ENCODE data around the gene LTBP1. TPM values are rescaled to one million over a fixed set of nuclear protein-coding genes. Genes with fewer than 3 reads are reported as not detected.

LTBP1 gene
- total and polyA plus RNA-seq, 2 of the 13 experiments (the other 11 are each of a cell fraction or from before 2014, with no cell fraction given) = 0.12 to 0.22 TPM

DNA sequence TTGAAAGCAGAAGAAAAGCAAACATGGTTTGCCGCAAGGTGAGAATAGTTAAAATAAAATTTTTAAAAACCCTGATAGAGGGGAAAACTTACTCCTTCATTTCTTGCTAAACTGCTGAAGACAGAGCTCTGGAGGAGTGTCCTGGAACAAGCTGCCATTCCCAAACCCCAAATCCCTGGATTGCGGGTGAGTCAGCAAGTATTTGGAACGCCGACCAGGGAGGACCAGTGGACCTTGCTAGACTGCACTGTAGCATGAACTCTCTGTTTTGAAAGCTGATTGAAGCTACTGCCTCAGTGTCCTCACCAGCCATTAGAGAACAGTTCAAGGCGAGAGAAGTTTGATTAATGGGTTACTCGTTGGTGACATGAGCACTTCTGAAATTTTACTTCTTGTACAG, 430.3 kb downstream of the LTBP1 start:
- no peak overlapping the region for H3K4me3 ChIP-seq (replicated peaks in 1 of 3; ENCODE audit: insufficient read depth in 1 of 3, low read depth in 2 of 3, low read length in 3 of 3)
- no peak for DNase-seq (ENCODE audit: low spot score)
- FAIRE-seq = no peak
- intact Hi-C loops (cut with micrococcal nuclease; ENCODE audit: unreplicated experiment) (loop anchor here (10.0 kb wide), 1 partner anchor 242 kb away; no protein-coding TSS in a partner anchor), in situ Hi-C loops (cut with HindIII; ENCODE audit: extremely low pct_ligation_motif_present, low pct_unique_long_range_greater_than_20kb) (loop anchor here (10.0 kb wide), 1 partner anchor 822 kb away; no protein-coding TSS in a partner anchor)
- no peaks in the 10 kb centered on the region for H3K79me2 ChIP-seq (ENCODE audit: insufficient read depth, low read length)
- H2AFZ ChIP-seq (ENCODE audit: low read length) = no peak overlapping the region
- BruUV-seq (replicated peaks) = no TSS peak
- H3K36me3 ChIP-seq (replicated peaks in 1 of 2; ENCODE audit: control insufficient read depth in 1 of 2, insufficient read depth in 2 of 2, low read length in 2 of 2) = no peaks in the 10 kb centered on the region
- no peak overlapping the region for H3K4me2 ChIP-seq (ENCODE audit: low read depth, low read length)
- no peaks in the 10 kb centered on the region for H3K4me1 ChIP-seq (ENCODE audit: insufficient read depth, low read length)
- no peaks in the 10 kb centered on the region for H3K9me3 ChIP-seq (ENCODE audit: low read length)
- no peaks in the 10 kb centered on the region for H4K20me1 ChIP-seq (ENCODE audit: insufficient read depth, low read length)
- 26% methylated on average over 6 of the region's 6 CpGs for WGBS (ENCODE audit: low lambda C conversion rate)
- TF ChIP-seq JUN (CRISPR knock-in tag; IDR thresholded peaks at IDR 0.05) = no peak
- no peak for TF ChIP-seq POGZ (CRISPR knock-in tag; IDR thresholded peaks at IDR 0.05)
- TF ChIP-seq GATAD1 (CRISPR knock-in tag; IDR thresholded peaks at IDR 0.05) = no peak
- TF ChIP-seq ZZZ3 (CRISPR knock-in tag; IDR thresholded peaks at IDR 0.05; ENCODE audit: borderline replicate concordance) = no peak
- TF ChIP-seq AHR (CRISPR knock-in tag; IDR thresholded peaks at IDR 0.05) = no peak
- TF ChIP-seq ZNF101 (CRISPR knock-in tag; IDR thresholded peaks at IDR 0.05; ENCODE audit: borderline replicate concordance, low read depth) = no peak
- no peak for TF ChIP-seq CBFB (CRISPR knock-in tag; IDR thresholded peaks at IDR 0.05)
- no peak for TF ChIP-seq SP5 (CRISPR knock-in tag; IDR thresholded peaks at IDR 0.05; ENCODE audit: borderline replicate concordance, low read depth)
- no peak for TF ChIP-seq GRHL1 (CRISPR knock-in tag; conservative IDR thresholded peaks at IDR 0.05)
- no peak for TF ChIP-seq NFKBIZ (CRISPR knock-in tag; IDR thresholded peaks at IDR 0.05)
- H3K27ac ChIP-seq (ENCODE audit: extremely low read length, insufficient read depth, low read length) = no peak overlapping the region
- H3K27me3 ChIP-seq (ENCODE audit: control insufficient read depth in 1 of 2, insufficient read depth in 2 of 2, low read length in 2 of 2) = peaks cover 0 to 3% of the 10 kb centered on the region in 2 experiments; a peak in 1 of 5 replicates
- no peak for ATAC-seq
- CTCF ChIA-PET (ENCODE audit: low intra/inter-chr PET ratio, low total read pairs) = no interaction called here
- POLR2A ChIA-PET = no interaction called here
- H3K9ac ChIP-seq (ENCODE audit: insufficient read depth, low read depth, low read length) = no peak overlapping the region

Measured in HepG2 (cell line).